ENCODE measurements around the gene TMEFF2. TPM values are rescaled to one million over a fixed set of nuclear protein-coding genes. Genes with fewer than 3 reads are reported as not detected.

TMEFF2 gene
- total RNA-seq, 2 donors from 2014 or later = 0.09 TPM; not detected in 1

DNA sequence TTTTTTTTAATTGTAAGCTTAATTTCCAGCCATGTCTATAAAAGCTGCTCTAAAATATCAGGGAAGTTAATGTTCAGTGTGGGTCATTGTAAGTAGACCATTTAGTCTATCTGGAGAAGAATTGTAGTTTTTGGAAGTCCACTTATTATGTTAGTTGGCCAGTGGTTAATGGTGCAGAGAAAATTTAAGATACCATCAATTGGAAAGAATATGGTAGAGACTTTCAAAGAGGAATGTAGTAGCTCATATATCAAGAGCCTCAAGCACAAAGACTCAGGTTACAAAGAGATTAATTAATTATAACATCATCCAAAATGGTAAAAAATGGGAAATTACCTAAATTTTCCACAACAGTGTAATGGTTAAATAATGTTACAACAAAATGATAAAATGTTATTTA lies 220.1 kb downstream of the TMEFF2 start:
- no peaks in the 10 kb centered on the region for H3K36me3 Mint-ChIP-seq (ENCODE audit: low read depth)
- H3K9ac ChIP-seq (ENCODE audit: extremely low read depth, low read length, poor library complexity, severe bottlenecking) = no peak overlapping the region
- H3K36me3 ChIP-seq (ENCODE audit: control insufficient read depth, insufficient read depth, low read length) = no peaks in the 10 kb centered on the region
- no peak for DNase-seq
- H3K4me3 ChIP-seq (ENCODE audit: low read length) = no peak overlapping the region
- H3K27ac ChIP-seq (ENCODE audit: low read depth, low read length) = no peak overlapping the region
- H3K27ac Mint-ChIP-seq = no peak overlapping the region
- no peak overlapping the region for H3K4me3 Mint-ChIP-seq
- no peaks in the 10 kb centered on the region for H3K27me3 Mint-ChIP-seq (ENCODE audit: insufficient read depth)
- no peaks in the 10 kb centered on the region for H3K27me3 ChIP-seq (ENCODE audit: control insufficient read depth, insufficient read depth, low read length, poor library complexity, severe bottlenecking)
- H3K4me1 ChIP-seq (ENCODE audit: control insufficient read depth, insufficient read depth, low read length) = peaks cover 4% of the 10 kb centered on the region
- H3K9me3 ChIP-seq (ENCODE audit: control insufficient read depth, low read length) = no peaks in the 10 kb centered on the region
- peaks cover 2% of the 10 kb centered on the region for H3K9me3 Mint-ChIP-seq
- peaks cover 8% of the 10 kb centered on the region for H3K4me1 Mint-ChIP-seq
- TF ChIP-seq, protein P1, sequence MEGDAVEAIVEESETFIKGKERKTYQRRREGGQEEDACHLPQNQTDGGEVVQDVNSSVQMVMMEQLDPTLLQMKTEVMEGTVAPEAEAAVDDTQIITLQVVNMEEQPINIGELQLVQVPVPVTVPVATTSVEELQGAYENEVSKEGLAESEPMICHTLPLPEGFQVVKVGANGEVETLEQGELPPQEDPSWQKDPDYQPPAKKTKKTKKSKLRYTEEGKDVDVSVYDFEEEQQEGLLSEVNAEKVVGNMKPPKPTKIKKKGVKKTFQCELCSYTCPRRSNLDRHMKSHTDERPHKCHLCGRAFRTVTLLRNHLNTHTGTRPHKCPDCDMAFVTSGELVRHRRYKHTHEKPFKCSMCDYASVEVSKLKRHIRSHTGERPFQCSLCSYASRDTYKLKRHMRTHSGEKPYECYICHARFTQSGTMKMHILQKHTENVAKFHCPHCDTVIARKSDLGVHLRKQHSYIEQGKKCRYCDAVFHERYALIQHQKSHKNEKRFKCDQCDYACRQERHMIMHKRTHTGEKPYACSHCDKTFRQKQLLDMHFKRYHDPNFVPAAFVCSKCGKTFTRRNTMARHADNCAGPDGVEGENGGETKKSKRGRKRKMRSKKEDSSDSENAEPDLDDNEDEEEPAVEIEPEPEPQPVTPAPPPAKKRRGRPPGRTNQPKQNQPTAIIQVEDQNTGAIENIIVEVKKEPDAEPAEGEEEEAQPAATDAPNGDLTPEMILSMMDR (conservative IDR thresholded peaks at IDR 0.05) = no peak

DNA sequence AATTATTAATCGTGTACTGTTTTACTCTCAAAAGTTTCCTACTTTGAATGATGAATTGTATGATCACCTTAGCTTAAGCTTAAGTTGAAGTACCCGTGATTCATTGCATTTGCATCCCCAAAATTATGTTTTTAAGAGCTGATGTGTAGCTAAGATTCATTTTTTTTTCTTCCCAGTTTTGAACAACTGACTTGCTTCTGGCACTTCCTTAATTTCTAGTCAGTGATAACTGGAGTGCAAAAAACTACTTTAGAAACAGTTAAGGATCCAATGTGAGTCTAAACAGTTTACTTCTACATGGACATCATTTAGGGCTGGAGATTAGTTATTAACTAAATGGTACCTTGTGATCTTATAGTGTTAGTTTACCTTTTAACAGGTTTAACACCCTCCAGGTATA lies 223.9 kb downstream of the TMEFF2 start:
- H3K4me1 Mint-ChIP-seq = peaks cover 10% of the 10 kb centered on the region
- H3K27ac Mint-ChIP-seq = no peak overlapping the region
- H3K9me3 ChIP-seq (ENCODE audit: control insufficient read depth, low read length) = no peaks in the 10 kb centered on the region
- peaks cover 13% of the 10 kb centered on the region for H3K4me1 ChIP-seq (ENCODE audit: control insufficient read depth, insufficient read depth, low read length)
- no peak overlapping the region for H3K4me3 ChIP-seq (ENCODE audit: low read length)
- 80 to 81% methylated on average over 1 to 2 of the region's 2 CpGs for WGBS, 2 experiments (ENCODE audit: insufficient coverage in 1 of 2, insufficient read length in 1 of 2)
- no peaks in the 10 kb centered on the region for H3K36me3 ChIP-seq (ENCODE audit: control insufficient read depth, insufficient read depth, low read length)
- H3K27me3 Mint-ChIP-seq (ENCODE audit: insufficient read depth) = no peaks in the 10 kb centered on the region
- TF ChIP-seq, protein P1 (conservative IDR thresholded peaks at IDR 0.05) = no peak
- H3K9ac ChIP-seq (ENCODE audit: extremely low read depth, low read length, poor library complexity, severe bottlenecking) = no peak overlapping the region
- no peak overlapping the region for H3K27ac ChIP-seq (ENCODE audit: low read depth, low read length)
- no peak overlapping the region for H3K4me3 Mint-ChIP-seq
- H3K36me3 Mint-ChIP-seq (ENCODE audit: low read depth) = no peaks in the 10 kb centered on the region
- DNase-seq = no peak
- H3K27me3 ChIP-seq (ENCODE audit: control insufficient read depth, insufficient read depth, low read length, poor library complexity, severe bottlenecking) = no peaks in the 10 kb centered on the region
- peaks cover 2% of the 10 kb centered on the region for H3K9me3 Mint-ChIP-seq

DNA sequence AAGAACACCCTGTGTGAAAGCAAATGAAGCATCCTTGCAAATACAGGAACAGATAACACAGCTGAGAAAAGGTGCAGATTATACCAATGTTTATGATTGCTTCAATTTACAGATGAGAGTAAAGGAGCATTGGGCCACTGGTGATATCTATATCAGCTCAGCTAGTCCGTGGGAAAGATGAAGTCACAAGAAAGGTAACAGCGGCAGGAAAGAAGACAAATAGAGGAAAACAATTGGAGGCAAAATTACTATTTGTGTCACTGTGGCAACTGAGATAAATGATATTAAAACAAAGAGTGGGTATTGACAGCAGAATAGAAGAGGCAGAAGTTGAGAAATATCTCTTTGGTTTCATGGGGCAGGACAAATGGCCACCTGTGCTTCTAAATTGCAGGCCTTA lies 226.6 kb downstream of the TMEFF2 start:
- no peak overlapping the region for H3K4me3 Mint-ChIP-seq
- no peaks in the 10 kb centered on the region for H3K36me3 Mint-ChIP-seq (ENCODE audit: low read depth)
- Histone ChIP-seq H3K27ac (ENCODE audit: low read depth, low read length) (no peak overlapping the region), H3K4me1 (ENCODE audit: control insufficient read depth, insufficient read depth, low read length) (peaks cover 13% of the 10 kb centered on the region), H3K4me3 (ENCODE audit: low read length) (no peak overlapping the region), H3K9ac (ENCODE audit: extremely low read depth, low read length, poor library complexity, severe bottlenecking) (no peak overlapping the region), H3K9me3 (ENCODE audit: control insufficient read depth, low read length) (no peaks in the 10 kb centered on the region), H3K27me3 (ENCODE audit: control insufficient read depth, insufficient read depth, low read length, poor library complexity, severe bottlenecking) (no peaks in the 10 kb centered on the region), H3K36me3 (ENCODE audit: control insufficient read depth, insufficient read depth, low read length) (no peaks in the 10 kb centered on the region)
- no peak overlapping the region for H3K27ac Mint-ChIP-seq
- no peak for DNase-seq
- peaks cover 9% of the 10 kb centered on the region for H3K4me1 Mint-ChIP-seq
- no peaks in the 10 kb centered on the region for H3K27me3 Mint-ChIP-seq (ENCODE audit: insufficient read depth)
- no peaks in the 10 kb centered on the region for H3K9me3 Mint-ChIP-seq
- TF ChIP-seq, protein P1 (conservative IDR thresholded peaks at IDR 0.05) = no peak
- WGBS, 2 experiments (ENCODE audit: insufficient coverage in 1 of 2, insufficient read length in 1 of 2) = 73 to 79% methylated on average over 2 of the region's 2 CpGs
